Endothelial cell (in vitro differentiated cells): ENCODE measurements around the gene GRAMD4. TPM values are rescaled to one million over a fixed set of nuclear protein-coding genes. Genes with fewer than 3 reads are reported as not detected.

Experiments used
- DNase-seq: peaks from one replicate; pipeline ENCODE4 v3.0.0; 2021; ENCODE audit warnings: low spot score
- H3K27ac Mint-ChIP-seq: one replicate; pipeline ENCODE4 v1.8.0; 2021; ENCODE audit warnings: mixed read lengths, inconsistent platforms; ENCODE audit not compliant: unreplicated experiment
- H3K27me3 Mint-ChIP-seq: one replicate; pipeline ENCODE4 v1.8.0; 2021; ENCODE audit warnings: mild to moderate bottlenecking, moderate library complexity, mixed read lengths, inconsistent platforms; ENCODE audit not compliant: unreplicated experiment
- H3K36me3 Mint-ChIP-seq: one replicate; pipeline ENCODE4 v1.8.0; 2021; ENCODE audit warnings: mild to moderate bottlenecking, low read depth, mixed read lengths, inconsistent platforms; ENCODE audit not compliant: unreplicated experiment
- H3K4me1 Mint-ChIP-seq: one replicate; pipeline ENCODE4 v1.8.0; 2021; ENCODE audit warnings: mild to moderate bottlenecking, mixed read lengths, inconsistent platforms; ENCODE audit not compliant: unreplicated experiment
- H3K4me3 Mint-ChIP-seq: one replicate; pipeline ENCODE4 v1.8.0; 2021; ENCODE audit warnings: mild to moderate bottlenecking, mixed read lengths, inconsistent platforms; ENCODE audit not compliant: unreplicated experiment
- H3K9me3 Mint-ChIP-seq: one replicate; pipeline ENCODE4 v1.8.0; 2021; ENCODE audit warnings: mixed read lengths, inconsistent platforms; ENCODE audit not compliant: unreplicated experiment
- CTCF ChIP-seq: fragments of 200-600 bp; sonication (generic); IDR thresholded peaks from one replicate; pipeline ENCODE4 v1.5.0; 2021; ENCODE audit warnings: antibody characterized with exemption; ENCODE audit not compliant: unreplicated experiment
- total RNA-seq: library from RNA; stranded (reverse); fragmentation: NEBNext Ultra II Directional; extraction: Animal tissue kit (Norgen Biotek cat#: 25700); gene quantifications from one replicate; pipeline ENCODE4 v1.2.1, GENCODE V29; 2021; ENCODE audit not compliant: unreplicated experiment

Gene GRAMD4
- total RNA-seq, 1 donor from 2014 or later = 42.7 TPM

GRCh38 chr22:46610356-46610755 is 9.8 kb upstream of the GRAMD4 start:
- Mint-ChIP-seq H3K27ac (no peak overlapping the region), H3K4me1 (peaks cover 15% of the 10 kb centered on the region), H3K9me3 (no peaks in the 10 kb centered on the region), H3K27me3 (peaks cover 10% of the 10 kb centered on the region), H3K4me3 (no peak overlapping the region), H3K36me3 (peaks cover 3% of the 10 kb centered on the region)
- TF ChIP-seq CTCF = no peak
- no peak for DNase-seq

GRCh38 chr22:46611189-46611588 is 9.0 kb upstream of the GRAMD4 start:
- Mint-ChIP-seq H3K4me3 (no peak overlapping the region), H3K9me3 (no peaks in the 10 kb centered on the region), H3K4me1 (peaks cover 14% of the 10 kb centered on the region), H3K36me3 (peaks cover 3% of the 10 kb centered on the region), H3K27me3 (peaks cover 10% of the 10 kb centered on the region), H3K27ac (no peak overlapping the region)
- no peak for DNase-seq
- TF ChIP-seq CTCF = no peak

- Mint-ChIP-seq H3K9me3 (no peaks in the 10 kb centered on the region), H3K4me1 (peaks cover 14% of the 10 kb centered on the region), H3K4me3 (no peak overlapping the region), H3K36me3 (peaks cover 3% of the 10 kb centered on the region), H3K27ac (peak overlapping the region; percentile 21), H3K27me3 (peaks cover 10% of the 10 kb centered on the region)
- no peak for DNase-seq
- no peak for TF ChIP-seq CTCF
These were observed 7.8 kb upstream of the GRAMD4 start for GRCh38 chr22:46612341-46612903.

GRCh38 chr22:46612904-46613605 is 7.1 kb upstream of the GRAMD4 start:
- Mint-ChIP-seq H3K4me3 (no peak overlapping the region), H3K9me3 (no peaks in the 10 kb centered on the region), H3K4me1 (peaks cover 14% of the 10 kb centered on the region), H3K36me3 (peaks cover under 1% of the 10 kb centered on the region), H3K27ac (peak overlapping the region; percentile 61), H3K27me3 (peaks cover 10% of the 10 kb centered on the region)
- DNase-seq = no peak
- TF ChIP-seq CTCF = no peak

GRCh38 chr22:46613606-46614021 is 6.6 kb upstream of the GRAMD4 start:
- H3K27me3 Mint-ChIP-seq = peaks cover 10% of the 10 kb centered on the region
- H3K9me3 Mint-ChIP-seq = no peaks in the 10 kb centered on the region
- peaks cover 14% of the 10 kb centered on the region for H3K4me1 Mint-ChIP-seq
- no peaks in the 10 kb centered on the region for H3K36me3 Mint-ChIP-seq
- no peak for DNase-seq
- no peak for TF ChIP-seq CTCF
- H3K27ac Mint-ChIP-seq = peak overlapping the region; percentile 61
- no peak overlapping the region for H3K4me3 Mint-ChIP-seq
